Activated CD4-positive, alpha-beta T cell treated with anti-CD3 and anti-CD28 coated beads for 4 hours (primary cell): ENCODE measurements around the gene OBSCN.

Source experiments
- DNase-seq, 2 donors: peaks; one replicate each; pipeline ENCODE4 v3.0.0-alpha.2; 2020

OBSCN gene

GRCh38 chr1:228312136-228312764 is 104.4 kb downstream of the OBSCN start:
- no peak for DNase-seq

DNA sequence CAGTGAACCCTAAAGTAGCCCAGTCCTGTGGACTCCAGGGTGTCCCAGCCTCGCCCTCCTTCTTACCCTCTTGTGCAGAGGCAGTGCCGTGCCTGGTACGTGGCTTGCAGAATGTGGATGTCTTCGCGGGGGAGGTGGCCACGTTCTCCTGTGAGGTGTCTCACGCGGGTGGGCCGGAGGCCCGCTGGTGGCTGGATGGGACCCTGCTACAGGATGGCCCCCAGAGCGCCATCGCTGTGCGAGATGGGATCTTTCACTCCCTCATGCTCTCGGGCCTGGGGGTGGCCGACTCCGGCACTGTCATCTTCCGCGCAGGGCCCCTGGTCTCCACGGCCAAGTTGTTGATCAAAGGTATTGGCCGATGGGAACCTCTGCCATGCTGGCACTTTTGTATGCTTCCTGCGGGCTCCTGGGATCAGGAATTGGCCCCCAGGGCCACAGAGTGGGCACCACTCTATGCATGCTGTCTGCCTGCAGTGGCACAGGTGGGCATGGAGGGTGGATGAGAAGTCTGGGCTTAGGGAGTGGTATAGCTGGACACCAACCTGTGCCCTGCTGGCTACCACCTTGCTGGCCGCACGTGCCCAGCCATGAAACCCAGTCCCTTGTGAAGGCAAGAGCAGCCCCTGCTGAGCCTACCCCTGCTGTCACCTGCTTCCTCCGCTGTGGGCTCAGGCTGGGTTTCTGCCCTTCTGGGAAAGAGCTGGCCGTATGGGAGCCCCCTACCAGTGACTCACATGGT is 105.9 kb downstream of the OBSCN start:
- no peak for DNase-seq

DNA sequence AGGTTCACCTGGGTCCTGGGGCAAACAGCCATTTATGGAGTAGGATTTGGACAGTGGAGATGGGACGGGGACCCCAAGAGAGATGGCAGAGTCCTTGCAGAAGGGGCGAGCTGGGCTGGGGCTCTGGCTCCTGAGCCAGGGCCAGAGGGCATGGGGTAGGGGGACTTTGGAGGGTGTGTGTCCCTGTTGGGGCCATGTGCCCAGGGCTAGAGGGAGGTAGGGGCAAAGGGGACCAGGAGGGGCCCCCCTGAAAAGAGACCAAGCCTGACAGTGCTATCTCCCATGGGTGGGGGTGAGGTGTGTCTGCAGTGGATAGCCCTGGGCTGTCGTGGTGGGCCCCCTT is 106.4 kb downstream of the OBSCN start:
- DNase-seq = no peak

DNA sequence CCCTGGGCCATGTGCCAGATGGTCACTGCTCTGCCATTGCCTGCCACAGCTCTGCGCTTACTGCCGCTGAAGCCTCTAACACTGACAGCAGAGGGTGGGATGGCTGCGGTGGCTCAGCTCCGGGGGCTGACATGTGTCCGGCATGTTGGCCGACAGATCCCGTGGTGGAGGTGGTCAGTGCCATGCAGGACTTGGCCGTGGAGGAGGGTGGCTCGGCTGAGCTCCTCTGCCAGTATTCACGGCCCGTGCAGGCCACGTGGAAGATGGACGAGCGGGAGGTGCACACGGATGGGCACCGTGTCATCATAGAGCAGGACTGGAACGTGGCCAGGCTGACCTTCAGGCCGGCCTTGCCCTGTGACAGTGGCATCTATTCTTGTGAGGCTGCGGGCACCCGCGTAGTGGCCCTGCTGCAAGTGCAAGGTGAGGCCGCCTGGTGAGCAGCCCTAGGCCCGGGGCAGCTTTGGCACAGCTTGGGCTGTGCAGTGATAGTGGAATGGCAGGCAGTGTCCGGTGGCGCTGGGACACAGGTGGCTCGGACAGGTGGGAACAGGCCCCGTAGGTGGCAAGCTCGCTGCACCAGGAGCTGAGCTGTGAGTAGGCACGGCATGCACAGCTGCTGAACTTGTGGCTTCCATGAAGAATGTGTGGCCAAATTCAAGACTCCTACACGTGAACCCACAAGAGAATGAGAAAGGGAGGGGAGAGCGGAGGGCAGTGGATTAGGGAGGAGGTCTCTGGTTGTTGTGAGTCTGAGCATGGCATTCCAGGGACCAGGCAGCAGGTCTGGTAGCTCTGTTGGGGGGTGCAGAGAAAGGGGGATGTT is 107.0 kb downstream of the OBSCN start:
- DNase-seq = no peak

GRCh38 chr1:228315484-228315944 is 107.7 kb downstream of the OBSCN start:
- no peak for DNase-seq

DNA sequence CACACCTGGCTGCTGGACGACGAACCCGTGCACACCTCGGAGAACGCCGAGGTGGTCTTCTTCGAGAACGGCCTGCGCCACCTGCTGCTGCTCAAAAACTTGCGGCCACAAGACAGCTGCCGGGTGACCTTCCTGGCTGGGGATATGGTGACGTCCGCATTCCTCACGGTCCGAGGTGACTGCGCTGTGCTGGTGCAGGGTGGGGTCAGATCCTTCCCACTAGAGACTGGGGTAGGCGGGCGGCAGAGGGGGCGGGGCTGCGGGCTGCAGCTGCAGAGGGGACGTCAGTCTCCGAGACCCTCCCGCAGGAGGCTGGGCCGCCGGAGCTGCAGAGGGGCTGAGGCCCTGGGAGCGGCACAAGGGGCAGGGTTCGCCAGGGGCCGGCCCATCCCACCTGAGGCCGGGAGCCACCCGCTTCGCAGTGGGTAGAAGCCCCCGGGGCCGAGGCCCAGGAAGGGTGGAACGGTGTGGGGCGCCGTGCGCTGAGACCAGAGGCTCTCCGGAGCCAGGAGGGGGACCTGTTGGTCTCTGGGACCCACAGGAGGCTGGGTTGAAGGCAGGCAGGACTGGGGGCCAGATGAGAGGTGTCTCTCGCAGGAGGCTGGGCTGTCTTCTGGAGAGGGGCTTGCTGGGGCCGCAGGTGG is 108.2 kb downstream of the OBSCN start:
- no peak for DNase-seq

GRCh38 chr1:228316589-228317387 is 108.9 kb downstream of the OBSCN start:
- DNase-seq = no peak

DNA sequence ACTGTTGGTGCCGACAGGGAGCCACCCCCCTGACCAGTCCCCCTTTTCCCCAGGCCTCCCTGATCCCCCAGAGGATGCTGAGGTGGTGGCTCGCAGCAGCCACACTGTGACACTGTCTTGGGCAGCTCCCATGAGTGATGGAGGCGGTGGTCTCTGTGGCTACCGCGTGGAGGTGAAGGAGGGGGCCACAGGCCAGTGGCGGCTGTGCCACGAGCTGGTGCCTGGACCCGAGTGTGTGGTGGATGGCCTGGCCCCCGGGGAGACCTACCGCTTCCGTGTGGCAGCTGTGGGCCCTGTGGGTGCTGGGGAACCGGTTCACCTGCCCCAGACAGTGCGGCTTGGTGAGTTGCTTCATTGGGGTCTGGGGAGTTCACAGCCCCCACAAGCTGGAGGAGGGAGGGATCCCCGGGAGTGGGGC is 109.6 kb downstream of the OBSCN start:
- DNase-seq = no peak

GRCh38 chr1:228317891-228318810 is 110.3 kb downstream of the OBSCN start:
- no peak for DNase-seq

DNA sequence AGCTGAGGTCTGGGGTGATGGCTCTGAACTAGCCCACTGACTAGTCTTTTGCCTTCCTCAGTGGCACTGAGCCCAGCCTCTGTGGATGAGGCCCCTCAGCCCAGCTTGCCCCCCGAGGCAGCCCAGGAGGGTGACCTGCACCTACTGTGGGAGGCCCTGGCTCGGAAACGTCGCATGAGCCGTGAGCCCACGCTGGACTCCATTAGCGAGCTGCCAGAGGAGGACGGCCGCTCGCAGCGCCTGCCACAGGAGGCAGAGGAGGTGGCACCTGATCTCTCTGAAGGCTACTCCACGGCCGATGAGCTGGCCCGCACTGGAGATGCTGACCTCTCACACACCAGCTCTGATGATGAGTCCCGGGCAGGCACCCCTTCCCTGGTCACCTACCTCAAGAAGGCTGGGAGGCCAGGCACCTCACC is 111.0 kb downstream of the OBSCN start:
- no peak for DNase-seq

DNA sequence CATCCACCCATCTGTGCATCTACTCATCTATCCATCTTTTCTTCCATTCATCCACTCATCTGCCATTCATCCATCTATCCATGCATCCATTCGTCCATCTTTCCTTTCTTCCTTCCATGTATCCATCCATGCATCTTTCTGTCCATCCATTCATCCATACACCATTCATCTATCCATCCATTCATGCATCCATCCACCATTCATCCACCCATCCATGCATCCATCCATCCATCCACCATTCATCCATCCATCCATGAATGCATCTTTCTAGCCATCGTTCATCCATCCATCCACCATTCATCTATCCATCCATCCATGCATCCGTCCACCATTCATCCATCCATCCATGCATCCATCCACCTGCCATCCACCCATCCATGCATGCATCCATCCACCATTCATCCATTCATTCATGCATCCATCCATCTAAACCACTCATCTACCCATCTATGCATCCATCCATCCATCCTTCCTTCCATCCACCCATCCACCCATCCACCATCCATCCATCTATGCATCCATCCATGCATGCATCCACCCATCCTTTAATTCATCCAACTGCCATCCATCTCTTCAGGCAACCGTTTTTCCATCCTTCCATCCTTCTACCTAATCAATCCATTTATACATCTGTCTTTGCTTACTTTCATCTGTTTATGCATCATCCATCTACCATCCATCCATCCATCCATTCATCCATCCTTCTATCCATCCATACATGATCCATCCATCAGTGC is 111.7 kb downstream of the OBSCN start:
- DNase-seq = no peak

DNA sequence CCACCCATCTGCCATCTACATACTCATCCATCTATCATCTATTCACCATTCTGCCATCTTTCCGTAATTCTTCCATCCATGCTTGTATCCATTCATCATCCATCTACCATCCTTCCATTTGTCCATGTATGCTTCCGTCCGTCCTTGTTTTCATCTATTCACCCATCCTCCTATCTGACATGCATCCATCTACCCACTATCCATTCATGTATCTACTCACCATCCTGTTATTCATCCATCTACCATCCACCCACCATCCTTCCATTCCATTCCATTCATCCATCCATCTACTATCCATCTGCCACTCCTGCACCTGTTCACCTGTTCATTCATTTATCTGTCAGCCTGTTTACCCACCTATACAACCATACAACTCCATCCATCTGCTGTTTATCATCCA is 112.5 kb downstream of the OBSCN start:
- DNase-seq = no peak

- DNase-seq = no peak
These were observed 113.6 kb downstream of the OBSCN start for GRCh38 chr1:228321435-228321834.

DNA sequence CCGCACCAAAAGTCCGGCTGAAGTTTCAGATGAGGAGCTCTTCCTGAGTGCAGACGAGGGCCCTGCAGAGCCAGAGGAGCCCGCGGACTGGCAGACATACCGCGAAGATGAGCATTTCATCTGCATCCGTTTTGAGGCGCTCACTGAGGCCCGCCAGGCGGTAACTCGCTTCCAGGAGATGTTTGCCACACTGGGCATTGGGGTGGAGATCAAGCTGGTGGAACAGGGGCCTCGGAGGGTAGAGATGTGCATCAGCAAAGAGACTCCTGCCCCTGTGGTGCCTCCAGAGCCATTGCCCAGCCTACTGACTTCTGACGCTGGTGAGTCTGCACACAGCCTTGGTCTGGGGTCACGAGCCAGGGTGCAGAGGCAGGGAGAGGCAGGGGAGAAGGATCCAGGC is 114.1 kb downstream of the OBSCN start:
- DNase-seq = no peak

DNA sequence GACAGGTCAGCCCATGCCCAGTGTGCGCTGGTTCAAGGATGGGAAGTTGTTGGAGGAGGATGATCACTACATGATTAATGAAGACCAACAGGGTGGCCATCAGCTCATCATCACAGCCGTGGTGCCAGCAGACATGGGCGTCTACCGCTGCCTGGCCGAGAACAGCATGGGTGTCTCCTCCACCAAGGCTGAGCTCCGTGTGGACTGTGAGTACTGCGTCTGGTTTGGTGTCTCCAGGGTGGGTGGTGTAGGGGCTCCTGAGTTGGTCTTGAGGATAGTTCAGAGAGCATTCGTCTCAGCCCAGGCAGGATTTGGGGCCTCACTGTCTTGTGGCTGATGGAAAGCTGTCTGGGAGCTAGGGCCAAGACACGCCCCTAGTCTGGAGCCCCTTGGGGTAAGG is 115.6 kb downstream of the OBSCN start:
- DNase-seq = no peak

DNA sequence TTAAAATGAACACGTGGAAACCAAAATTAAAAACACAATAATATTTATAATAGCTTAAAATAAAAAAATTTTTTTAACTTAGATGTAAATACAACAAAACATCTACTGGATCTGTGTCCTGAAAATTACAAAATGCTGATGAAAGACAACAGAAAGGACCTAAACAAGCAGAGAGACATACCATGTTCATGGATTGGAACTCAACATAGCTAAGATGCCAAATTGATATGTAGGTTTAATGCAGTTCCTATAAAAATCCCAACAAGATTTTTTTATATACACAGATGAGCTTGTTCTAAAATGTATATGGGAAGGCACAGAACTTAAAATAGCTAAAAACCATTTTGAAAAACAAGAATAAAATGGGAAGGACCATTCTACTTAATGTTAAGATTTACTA is 117.4 kb downstream of the OBSCN start:
- no peak for DNase-seq

GRCh38 chr1:228329887-228330286 is 122.0 kb downstream of the OBSCN start:
- DNase-seq = no peak

GRCh38 chr1:228332797-228333738 is 125.2 kb downstream of the OBSCN start:
- DNase-seq = no peak

DNA sequence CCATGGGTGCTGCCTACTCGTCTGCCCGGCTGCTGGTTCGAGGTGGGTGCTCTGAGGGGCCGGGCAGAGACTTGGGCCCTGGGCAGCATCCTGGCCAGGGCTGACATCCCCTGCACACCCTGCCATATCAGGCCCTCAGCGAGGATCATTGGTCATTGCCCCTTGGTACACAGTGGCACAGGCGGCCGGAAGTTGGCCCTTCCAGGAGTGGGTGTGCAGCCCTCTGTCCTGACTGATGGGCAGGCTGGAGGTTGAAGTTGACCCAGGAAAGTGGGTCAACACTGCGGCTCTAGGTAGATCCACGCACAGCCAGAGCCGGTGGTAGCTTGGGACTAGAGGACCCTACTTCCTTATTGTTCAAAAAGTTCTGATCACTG is 125.9 kb downstream of the OBSCN start:
- DNase-seq = no peak
